ENCODE measurements around the gene ARID5B.

Gene ARID5B

GRCh38 chr10:61995220-61995503, 93.7 kb downstream of the ARID5B start:
- FAIRE-seq (no peak), DNase-seq (ENCODE audit: insufficient read length, low spot score) (no peak)
- TF ChIP-seq CTCF (IDR thresholded peaks at IDR 0.05; ENCODE audit: insufficient read depth, missing control alignments), result no peak

GRCh38 chr10:61998937-61999336, 97.4 kb downstream of the ARID5B start:
- TF ChIP-seq CTCF (IDR thresholded peaks at IDR 0.05; ENCODE audit: insufficient read depth, missing control alignments), result no peak
- no peak for FAIRE-seq
- DNase-seq (ENCODE audit: insufficient read length, low spot score), result no peak

DNA sequence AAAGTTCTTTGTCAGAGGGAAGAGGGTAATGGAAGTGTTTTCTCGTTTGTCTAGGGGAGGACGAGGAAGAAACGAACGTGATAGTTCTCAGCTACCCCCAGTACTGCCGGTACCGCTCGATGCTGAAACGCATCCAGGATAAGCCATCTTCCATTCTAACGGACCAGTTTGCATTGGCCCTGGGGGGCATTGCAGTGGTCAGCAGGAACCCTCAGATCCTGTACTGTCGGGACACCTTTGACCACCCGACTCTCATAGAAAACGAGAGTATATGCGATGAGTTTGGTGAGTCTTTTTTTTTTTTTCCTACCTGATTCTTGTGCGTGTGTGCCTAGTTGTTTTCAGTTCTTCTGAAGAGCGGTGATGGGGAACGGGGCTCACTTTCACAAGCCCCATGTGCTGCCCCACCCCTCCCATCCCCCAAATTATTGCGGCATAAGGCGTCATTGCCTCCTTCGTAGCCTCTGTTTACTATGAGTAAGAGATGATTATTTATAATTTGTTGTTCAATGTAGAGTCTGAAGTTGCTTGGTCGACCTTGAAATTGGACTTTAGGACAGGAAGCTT, 98.6 kb downstream of the ARID5B start:
- no peak for TF ChIP-seq CTCF (IDR thresholded peaks at IDR 0.05; ENCODE audit: insufficient read depth, missing control alignments)
- FAIRE-seq, result no peak

GRCh38 chr10:62000726-62001125, 99.2 kb downstream of the ARID5B start:
- DNase-seq (ENCODE audit: insufficient read length, low spot score) (no peak), FAIRE-seq (no peak)
- no peak for TF ChIP-seq CTCF (IDR thresholded peaks at IDR 0.05; ENCODE audit: insufficient read depth, missing control alignments)

More for the DNA sequence above, 98.6 kb downstream of the ARID5B start:
- no peak for DNase-seq (ENCODE audit: insufficient read length, low spot score)

- DNase-seq (ENCODE audit: insufficient read length, low spot score) (no peak), FAIRE-seq (no peak)
- TF ChIP-seq CTCF (IDR thresholded peaks at IDR 0.05; ENCODE audit: insufficient read depth, missing control alignments), result no peak
Observed at GRCh38 chr10:62001898-62002297, 100.4 kb downstream of the ARID5B start.

DNA sequence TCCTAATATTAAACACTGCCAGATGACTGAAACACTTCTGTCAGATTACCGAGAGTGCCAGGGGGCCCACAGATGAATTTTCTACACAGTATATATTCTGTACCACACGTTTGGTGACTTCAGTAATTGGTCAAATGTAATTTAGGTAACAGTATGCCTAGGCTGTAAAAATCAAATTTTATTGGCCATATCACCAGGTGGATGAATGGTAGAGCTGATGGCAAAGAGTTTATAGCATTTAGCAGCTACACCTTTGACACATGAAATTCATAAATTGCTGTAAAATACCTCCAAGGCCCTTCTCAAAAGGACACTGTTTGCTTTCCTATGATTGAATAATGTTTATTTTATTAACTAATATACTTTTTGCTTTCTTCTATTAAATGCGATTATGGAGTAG, 101.3 kb downstream of the ARID5B start:
- TF ChIP-seq CTCF (IDR thresholded peaks at IDR 0.05; ENCODE audit: insufficient read depth, missing control alignments), result no peak
- no peak for FAIRE-seq
- DNase-seq (ENCODE audit: insufficient read length, low spot score), result no peak

GRCh38 chr10:62004042-62004441, 102.5 kb downstream of the ARID5B start:
- no peak for FAIRE-seq

More at GRCh38 chr10:62004042-62004441, 102.5 kb downstream of the ARID5B start:
- DNase-seq (ENCODE audit: insufficient read length, low spot score), result no peak
- no peak for TF ChIP-seq CTCF (IDR thresholded peaks at IDR 0.05; ENCODE audit: insufficient read depth, missing control alignments)

Data from D721Med (cell line).